Tibial nerve (tissue), 4 donors: ENCODE measurements around the gene KAT6B.

ENCODE experiments used
- EP300 ChIP-seq, 2 donors: sonication (generic); formaldehyde crosslinking; IDR thresholded peaks; one replicate each; pipeline ENCODE4 v1.6.1; 2017; ENCODE audit warnings: antibody characterized with exemption in 2 of 2, mild to moderate bottlenecking in 1 of 2
- POLR2A ChIP-seq, 2 donors: fragments of 450-650 bp; IDR thresholded peaks; one replicate each; pipeline ENCODE4 v1.6.1; 2017; ENCODE audit warnings: antibody characterized with exemption in 2 of 2, mild to moderate bottlenecking in 2 of 2, moderate library complexity in 2 of 2
- TF ChIP-seq, protein P1 (sequence below), 5 experiments: fragments of 200-600 bp in 3 of 5; fragments of 450-650 bp in 2 of 5; sonication (generic) in 3 of 5; IDR thresholded peaks; one replicate each; pipeline ENCODE4 v1.5.1; 2016 to 2019; ENCODE audit warnings: antibody characterized with exemption in 5 of 5, mild to moderate bottlenecking in 3 of 5, moderate library complexity in 2 of 5

- TF ChIP-seq POLR2A (IDR thresholded peaks at IDR 0.05) (no peak), EP300 (IDR thresholded peaks at IDR 0.05) (no peak)
- TF ChIP-seq, protein P1, sequence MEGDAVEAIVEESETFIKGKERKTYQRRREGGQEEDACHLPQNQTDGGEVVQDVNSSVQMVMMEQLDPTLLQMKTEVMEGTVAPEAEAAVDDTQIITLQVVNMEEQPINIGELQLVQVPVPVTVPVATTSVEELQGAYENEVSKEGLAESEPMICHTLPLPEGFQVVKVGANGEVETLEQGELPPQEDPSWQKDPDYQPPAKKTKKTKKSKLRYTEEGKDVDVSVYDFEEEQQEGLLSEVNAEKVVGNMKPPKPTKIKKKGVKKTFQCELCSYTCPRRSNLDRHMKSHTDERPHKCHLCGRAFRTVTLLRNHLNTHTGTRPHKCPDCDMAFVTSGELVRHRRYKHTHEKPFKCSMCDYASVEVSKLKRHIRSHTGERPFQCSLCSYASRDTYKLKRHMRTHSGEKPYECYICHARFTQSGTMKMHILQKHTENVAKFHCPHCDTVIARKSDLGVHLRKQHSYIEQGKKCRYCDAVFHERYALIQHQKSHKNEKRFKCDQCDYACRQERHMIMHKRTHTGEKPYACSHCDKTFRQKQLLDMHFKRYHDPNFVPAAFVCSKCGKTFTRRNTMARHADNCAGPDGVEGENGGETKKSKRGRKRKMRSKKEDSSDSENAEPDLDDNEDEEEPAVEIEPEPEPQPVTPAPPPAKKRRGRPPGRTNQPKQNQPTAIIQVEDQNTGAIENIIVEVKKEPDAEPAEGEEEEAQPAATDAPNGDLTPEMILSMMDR (IDR thresholded peaks at IDR 0.05), result no peak
These were observed 91.2 kb downstream of the KAT6B start for GRCh38 chr10:74917481-74918077.
